HUDEP-2 (cell line): ENCODE results near the gene SIAE.
A peak's percentile ranks its signal among the peaks of the same experiment; 100 is the strongest.

ENCODE experiments used
- DNase-seq, 76 experiments: peaks; one replicate each; lab custom pipeline; 2025; ENCODE audit not compliant: unreplicated experiment in 76 of 76; lab: John Stamatoyannopoulos, UW

The SIAE gene

GRCh38 chr11:124673333-124674167 lies at the start of gene SIAE, which contains the start of gene SPA17:
Gene SIAE, minus strand, starts transcription at chr11:124673739. Its CDS starts 31 bp downstream, at chr11:124673708.
Gene SPA17, plus strand, starts transcription at chr11:124673904. Its CDS starts 1,361 bp downstream, at chr11:124675265.
- DNase-seq, result peak in 75 of 76 experiments; percentile 3 to 95 (median 88)

GRCh38 chr11:124722176-124722575 lies 48.6 kb upstream of the SIAE start:
- DNase-seq, result no peak

- DNase-seq, result no peak
Measured at GRCh38 chr11:124719534-124719933, 46.0 kb upstream of the SIAE start.

GRCh38 chr11:124718801-124719200 lies 45.3 kb upstream of the SIAE start:
- no peak for DNase-seq

GRCh38 chr11:124717786-124718651 lies 44.5 kb upstream of the SIAE start:
- DNase-seq, result no peak

- no peak for DNase-seq
Measured at GRCh38 chr11:124717421-124717785, 43.9 kb upstream of the SIAE start.

- DNase-seq, result no peak
Measured at GRCh38 chr11:124716591-124716990, 43.1 kb upstream of the SIAE start.

- no peak for DNase-seq
Measured at GRCh38 chr11:124712392-124712791, 38.9 kb upstream of the SIAE start.

- no peak for DNase-seq
Measured at GRCh38 chr11:124707829-124708228, 34.3 kb upstream of the SIAE start.

GRCh38 chr11:124700028-124700427 lies 26.5 kb upstream of the SIAE start:
- DNase-seq, result no peak

- no peak for DNase-seq
Measured at GRCh38 chr11:124699547-124699946, 26.0 kb upstream of the SIAE start.

GRCh38 chr11:124693142-124693541 lies 19.6 kb upstream of the SIAE start:
- no peak for DNase-seq

- no peak for DNase-seq
Measured at GRCh38 chr11:124682443-124682842, 8.9 kb upstream of the SIAE start.

GRCh38 chr11:124681421-124681820 lies 7.9 kb upstream of the SIAE start:
- no peak for DNase-seq

GRCh38 chr11:124678416-124678815 lies 4.9 kb upstream of the SIAE start:
- no peak for DNase-seq

GRCh38 chr11:124676386-124676785 lies 2.8 kb upstream of the SIAE start:
- peak in 1 of 76 experiments; percentile 1 for DNase-seq

- DNase-seq, result no peak
Measured at GRCh38 chr11:124674571-124674970, 1.0 kb upstream of the SIAE start.

GRCh38 chr11:124674168-124674517 lies 604 bp upstream of the SIAE start:
- no peak for DNase-seq

- DNase-seq, result peak in 3 of 76 experiments; percentile 2 to 21 (median 6)
Measured at GRCh38 chr11:124672536-124673215, 863 bp downstream of the SIAE start.

GRCh38 chr11:124670732-124671131 lies 2.8 kb downstream of the SIAE start:
- peak in 30 of 76 experiments; percentile 2 to 62 (median 30) for DNase-seq

GRCh38 chr11:124669193-124669592 lies 4.3 kb downstream of the SIAE start:
- peak in 30 of 76 experiments; percentile 4 to 65 (median 36) for DNase-seq
